GM21723 (cell line): Measurements from ENCODE around the gene CPED1.
"Not testable (repeated sequence)": the region's sequence is repeated elsewhere in the genome, so short reads cannot be mapped to it uniquely, and the experiment has no call there.

ENCODE experiments used
- ATAC-seq: cut with Tn5 transposase; IDR thresholded peaks from one replicate; pipeline ENCODE4 v1.9.1; 2021; ENCODE audit warnings: mild to moderate bottlenecking, moderate library complexity; ENCODE audit not compliant: unreplicated experiment

Gene CPED1

DNA sequence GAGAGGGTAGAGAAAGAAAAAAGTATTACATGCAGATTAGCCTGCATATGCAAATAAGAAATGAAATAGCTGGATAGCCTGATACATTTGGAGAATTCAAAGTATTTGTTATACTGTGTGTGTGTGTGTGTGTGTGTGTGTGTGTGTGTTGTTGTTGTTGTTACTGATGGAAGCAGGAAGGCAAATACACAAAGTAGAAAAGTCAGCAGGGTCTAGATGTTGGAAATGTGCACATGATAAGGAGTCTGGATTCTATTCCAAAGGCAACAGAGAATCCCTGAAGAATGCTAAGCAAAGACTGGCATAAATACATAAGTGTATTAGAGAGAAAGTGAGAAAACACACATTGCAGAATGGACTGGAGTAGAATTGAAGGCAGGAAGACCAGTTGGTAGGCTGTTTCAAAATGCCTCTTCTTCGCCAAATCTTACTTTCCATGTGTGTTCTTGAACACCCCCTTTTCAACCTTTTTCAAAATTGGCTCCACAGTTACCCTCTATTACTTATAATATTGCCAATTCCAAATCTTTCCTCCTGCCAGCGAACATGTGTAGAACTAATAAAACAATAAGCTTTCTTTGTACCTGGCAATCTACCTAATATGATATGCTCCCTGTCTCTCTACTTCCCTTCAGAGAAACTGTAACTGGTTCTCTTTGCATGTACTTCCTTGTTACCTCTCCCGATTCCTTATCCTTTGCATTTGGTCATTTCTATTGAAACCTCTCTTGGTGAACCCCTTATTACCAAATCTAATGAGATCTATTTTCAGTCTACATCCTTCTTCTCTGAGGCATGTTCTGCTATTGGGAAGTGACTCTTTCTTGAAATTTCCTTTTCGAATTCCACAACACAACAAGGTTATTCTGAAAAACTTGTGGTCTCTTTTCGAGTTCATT, 6.2 kb downstream of the CPED1 start:
- ATAC-seq, result no peak

GRCh38 chr7:120995654-120996053, 7.1 kb downstream of the CPED1 start:
- ATAC-seq, result no peak

- no peak for ATAC-seq
These were observed 7.9 kb downstream of the CPED1 start for GRCh38 chr7:120996333-120996987.

- ATAC-seq, result no peak
These were observed 8.5 kb downstream of the CPED1 start for GRCh38 chr7:120996988-120997345.

DNA sequence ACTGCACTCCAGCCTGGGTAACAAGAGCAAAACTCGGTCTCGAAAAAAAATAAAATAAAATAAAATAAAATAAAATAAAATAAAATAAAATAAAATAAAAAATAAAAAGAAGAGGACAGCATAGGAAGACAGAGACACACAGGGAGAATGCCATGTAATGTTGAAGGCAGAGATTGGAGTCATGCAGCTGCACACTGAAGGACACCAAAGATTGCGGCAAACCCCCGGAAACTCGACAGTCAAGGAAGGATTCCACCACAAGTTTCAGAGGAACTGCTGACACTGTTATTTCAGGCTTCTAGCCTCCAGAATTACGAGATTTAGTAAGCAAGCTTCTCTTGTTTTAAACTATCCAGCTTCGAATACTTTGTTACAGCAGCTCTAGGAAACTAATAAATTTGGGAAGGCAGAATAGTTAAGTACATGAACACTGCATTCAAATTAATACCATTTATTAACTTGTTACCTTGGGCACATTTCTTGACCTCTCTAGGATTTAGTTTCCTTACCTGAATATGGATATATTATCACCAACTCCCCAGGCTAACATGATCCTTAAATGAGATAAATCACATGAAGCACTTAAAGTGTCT, 9.5 kb downstream of the CPED1 start:
- no peak for ATAC-seq

- ATAC-seq, result no peak
These were observed 10.0 kb downstream of the CPED1 start for GRCh38 chr7:120998520-120998919.

DNA sequence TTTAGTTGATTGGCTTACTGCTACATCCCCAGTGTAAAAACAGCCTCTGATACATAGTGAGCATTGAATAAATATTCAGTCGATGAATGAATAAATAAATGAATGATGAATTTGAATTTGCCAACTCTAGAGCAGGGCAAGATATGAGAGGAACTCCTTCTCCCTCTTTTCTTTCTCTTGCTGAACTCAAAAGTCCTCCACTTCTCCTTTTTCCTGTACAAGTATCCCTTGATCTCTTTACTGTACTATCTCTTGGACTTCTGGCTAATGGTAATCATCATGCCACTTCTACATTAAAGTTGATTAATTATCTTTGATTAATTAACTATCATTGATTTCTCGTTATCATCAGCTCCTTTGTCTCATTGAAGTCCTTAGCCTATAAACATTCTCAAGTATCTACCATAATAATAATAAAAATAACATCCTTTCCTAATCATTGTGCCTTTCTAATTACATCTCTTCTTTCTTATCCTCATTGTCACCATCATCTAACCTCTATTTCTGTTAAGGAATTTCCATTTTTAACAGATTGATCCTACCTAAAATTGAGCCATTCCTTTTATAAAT, 10.6 kb downstream of the CPED1 start:
- ATAC-seq, result no peak

- ATAC-seq, result no peak
These were observed 11.8 kb downstream of the CPED1 start for GRCh38 chr7:121000081-121000983.

DNA sequence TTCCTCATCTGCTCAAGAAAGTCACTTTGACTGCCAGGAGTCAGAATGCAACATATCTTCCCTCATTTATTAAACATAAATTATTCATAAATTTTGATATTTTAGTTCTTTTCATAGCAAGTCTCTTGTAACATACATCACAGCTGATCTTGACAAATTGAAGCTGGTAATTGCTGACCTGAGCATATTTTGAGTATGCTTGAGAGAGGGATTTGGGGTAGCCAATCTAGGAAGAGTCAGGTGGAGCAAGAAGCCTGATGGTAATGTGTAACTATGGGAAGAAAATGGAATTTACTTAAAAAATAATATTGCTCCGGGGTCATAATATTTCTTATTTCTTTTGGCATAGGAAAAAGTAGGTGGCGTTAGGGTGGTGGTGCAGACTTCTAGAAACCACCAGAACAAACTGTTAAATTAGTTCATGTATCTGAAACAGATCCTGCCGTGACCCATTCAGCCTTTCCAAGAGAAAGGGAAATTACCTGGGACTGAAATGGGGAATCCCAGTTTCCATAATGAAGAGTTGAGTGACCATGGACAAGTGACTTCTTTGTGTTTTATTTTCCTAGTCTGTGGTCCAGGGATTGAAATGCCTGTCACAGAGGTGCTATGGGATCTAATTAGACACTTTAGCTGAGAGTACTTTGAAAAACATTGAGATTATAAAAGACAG, 12.9 kb downstream of the CPED1 start:
- no peak for ATAC-seq

GRCh38 chr7:121002048-121002756, 13.7 kb downstream of the CPED1 start:
- ATAC-seq, result no peak

GRCh38 chr7:121002757-121003200, 14.3 kb downstream of the CPED1 start:
- no peak for ATAC-seq

GRCh38 chr7:121003986-121004685, 15.6 kb downstream of the CPED1 start:
- no peak for ATAC-seq

GRCh38 chr7:121005058-121005457, 16.5 kb downstream of the CPED1 start:
- ATAC-seq, result not testable (repeated sequence)

- no peak for ATAC-seq
These were observed 17.6 kb downstream of the CPED1 start for GRCh38 chr7:121005996-121006584.

- ATAC-seq, result no peak
These were observed 18.3 kb downstream of the CPED1 start for GRCh38 chr7:121006711-121007315.

DNA sequence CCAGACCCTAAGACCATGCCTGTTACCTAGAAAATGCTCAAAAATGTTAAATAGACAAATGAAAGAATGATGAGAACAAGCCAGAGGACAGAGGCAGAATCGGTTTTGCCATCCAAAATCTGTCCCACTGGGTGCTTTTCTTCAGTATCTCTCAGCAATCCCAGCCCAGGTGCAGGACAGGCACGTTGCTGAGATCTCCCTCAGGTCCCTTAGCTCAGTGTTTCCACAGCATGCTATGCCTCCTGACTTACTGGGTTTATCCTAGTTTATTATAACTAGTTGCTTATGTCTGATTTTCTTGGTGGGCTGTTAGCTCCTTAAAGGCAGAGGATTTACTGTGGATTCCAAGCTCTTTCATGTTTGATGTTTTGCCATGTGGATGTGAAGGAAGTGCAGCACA, 20.3 kb downstream of the CPED1 start:
- no peak for ATAC-seq

DNA sequence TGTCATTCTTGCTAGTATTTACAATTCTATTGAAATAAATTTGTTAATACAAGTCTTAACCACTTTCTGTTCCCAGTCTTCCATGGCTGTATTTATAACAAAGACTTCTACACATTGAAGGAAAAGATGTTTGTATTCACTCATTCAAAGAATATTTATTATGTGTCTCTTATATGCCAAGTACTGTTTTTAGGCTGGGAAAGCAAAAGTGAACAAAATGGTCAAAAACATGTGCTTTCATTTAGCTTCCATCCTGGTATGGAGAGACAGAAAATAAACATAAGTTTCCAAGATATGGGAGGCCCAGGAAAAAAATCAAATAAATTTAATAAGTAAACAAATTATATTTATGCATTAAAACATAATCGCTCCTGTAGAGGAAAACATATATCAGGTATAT, 22.9 kb downstream of the CPED1 start:
- ATAC-seq, result no peak
